Measurements from ENCODE around the gene CYP27C1. TPM values are rescaled to one million over a fixed set of nuclear protein-coding genes. Genes with fewer than 3 reads are reported as not detected.

The CYP27C1 gene
- total RNA-seq, 1 experiment from 2014 or later = 3.0 TPM

- DNase-seq (ENCODE audit: low spot score) = no peak
Measured at GRCh38 chr2:127193164-127193966, 26.7 kb downstream of the CYP27C1 start.

- no peak for DNase-seq (ENCODE audit: low spot score)
Measured at GRCh38 chr2:127191331-127192219, 28.5 kb downstream of the CYP27C1 start.

- DNase-seq (ENCODE audit: low spot score) = no peak
Measured at GRCh38 chr2:127188797-127189196, 31.3 kb downstream of the CYP27C1 start.

- no peak for DNase-seq (ENCODE audit: low spot score)
Measured at GRCh38 chr2:127187831-127188230, 32.3 kb downstream of the CYP27C1 start.

- no peak for DNase-seq (ENCODE audit: low spot score)
Measured at GRCh38 chr2:127187081-127187775, 32.9 kb downstream of the CYP27C1 start.

- DNase-seq (ENCODE audit: low spot score) = no peak
Measured at GRCh38 chr2:127185705-127186104, 34.4 kb downstream of the CYP27C1 start.

- no peak for DNase-seq (ENCODE audit: low spot score)
Measured at GRCh38 chr2:127185093-127185492, 35.0 kb downstream of the CYP27C1 start.

- no peak for DNase-seq (ENCODE audit: low spot score)
Measured at GRCh38 chr2:127183771-127184170, 36.3 kb downstream of the CYP27C1 start.

GRCh38 chr2:127182626-127183458 is 37.3 kb downstream of the CYP27C1 start:
- no peak for DNase-seq (ENCODE audit: low spot score)

- no peak for DNase-seq (ENCODE audit: low spot score)
Measured at GRCh38 chr2:127181851-127182250, 38.2 kb downstream of the CYP27C1 start.

- no peak for DNase-seq (ENCODE audit: low spot score)
Measured at GRCh38 chr2:127179766-127180165, 40.3 kb downstream of the CYP27C1 start.

- DNase-seq (ENCODE audit: low spot score) = no peak
Measured at GRCh38 chr2:127177617-127178263, 42.4 kb downstream of the CYP27C1 start.

- no peak for DNase-seq (ENCODE audit: low spot score)
Measured at GRCh38 chr2:127176371-127177311, 43.5 kb downstream of the CYP27C1 start.

- no peak for DNase-seq (ENCODE audit: low spot score)
Measured at GRCh38 chr2:127175751-127176354, 44.2 kb downstream of the CYP27C1 start.

GRCh38 chr2:127175041-127175721 is 44.9 kb downstream of the CYP27C1 start:
- peak; percentile 55 for DNase-seq (ENCODE audit: low spot score)

GRCh38 chr2:127174640-127175039 is 45.5 kb downstream of the CYP27C1 start:
- DNase-seq (ENCODE audit: low spot score) = no peak

- peak; percentile 44 for DNase-seq (ENCODE audit: low spot score)
Measured at GRCh38 chr2:127174136-127174535, 46.0 kb downstream of the CYP27C1 start.

- no peak for DNase-seq (ENCODE audit: low spot score)
Measured at GRCh38 chr2:127173057-127173456, 47.0 kb downstream of the CYP27C1 start.

- DNase-seq (ENCODE audit: low spot score) = no peak
Measured at GRCh38 chr2:127172306-127172705, 47.8 kb downstream of the CYP27C1 start.

Measured in A172 (cell line).